ENCODE data around the gene SEMA3D.

DNA sequence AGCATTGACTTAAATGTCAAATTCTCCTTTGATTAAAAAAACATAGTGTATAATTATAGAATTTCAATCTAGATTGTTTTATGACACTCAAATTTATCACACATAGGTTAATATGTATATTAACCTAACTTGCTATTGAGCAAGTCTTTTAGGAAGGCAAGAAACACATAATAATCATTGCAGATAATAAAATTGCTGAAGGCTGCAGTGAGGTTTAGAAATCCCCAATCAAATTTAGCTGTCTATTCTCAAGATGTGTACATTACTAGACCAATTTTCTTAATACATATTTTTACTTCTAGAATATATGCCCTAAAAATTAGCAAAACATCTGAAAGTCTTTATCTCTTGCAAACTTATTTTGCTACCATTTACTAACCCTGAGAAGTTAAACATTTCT, 34.9 kb upstream of the SEMA3D start:
- TF ChIP-seq TAF1 (conservative IDR thresholded peaks at IDR 0.05) (no peak), RAD21 (IDR thresholded peaks at IDR 0.05) (no peak), JUND (IDR thresholded peaks at IDR 0.05) (no peak), RXRA (IDR thresholded peaks at IDR 0.05) (no peak), YY1 (IDR thresholded peaks at IDR 0.05) (no peak)
- TF ChIP-seq, protein P1, sequence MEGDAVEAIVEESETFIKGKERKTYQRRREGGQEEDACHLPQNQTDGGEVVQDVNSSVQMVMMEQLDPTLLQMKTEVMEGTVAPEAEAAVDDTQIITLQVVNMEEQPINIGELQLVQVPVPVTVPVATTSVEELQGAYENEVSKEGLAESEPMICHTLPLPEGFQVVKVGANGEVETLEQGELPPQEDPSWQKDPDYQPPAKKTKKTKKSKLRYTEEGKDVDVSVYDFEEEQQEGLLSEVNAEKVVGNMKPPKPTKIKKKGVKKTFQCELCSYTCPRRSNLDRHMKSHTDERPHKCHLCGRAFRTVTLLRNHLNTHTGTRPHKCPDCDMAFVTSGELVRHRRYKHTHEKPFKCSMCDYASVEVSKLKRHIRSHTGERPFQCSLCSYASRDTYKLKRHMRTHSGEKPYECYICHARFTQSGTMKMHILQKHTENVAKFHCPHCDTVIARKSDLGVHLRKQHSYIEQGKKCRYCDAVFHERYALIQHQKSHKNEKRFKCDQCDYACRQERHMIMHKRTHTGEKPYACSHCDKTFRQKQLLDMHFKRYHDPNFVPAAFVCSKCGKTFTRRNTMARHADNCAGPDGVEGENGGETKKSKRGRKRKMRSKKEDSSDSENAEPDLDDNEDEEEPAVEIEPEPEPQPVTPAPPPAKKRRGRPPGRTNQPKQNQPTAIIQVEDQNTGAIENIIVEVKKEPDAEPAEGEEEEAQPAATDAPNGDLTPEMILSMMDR (IDR thresholded peaks at IDR 0.05; ENCODE audit: low read depth, low read length, missing input control), result no peak
- TF ChIP-seq, protein P2, sequence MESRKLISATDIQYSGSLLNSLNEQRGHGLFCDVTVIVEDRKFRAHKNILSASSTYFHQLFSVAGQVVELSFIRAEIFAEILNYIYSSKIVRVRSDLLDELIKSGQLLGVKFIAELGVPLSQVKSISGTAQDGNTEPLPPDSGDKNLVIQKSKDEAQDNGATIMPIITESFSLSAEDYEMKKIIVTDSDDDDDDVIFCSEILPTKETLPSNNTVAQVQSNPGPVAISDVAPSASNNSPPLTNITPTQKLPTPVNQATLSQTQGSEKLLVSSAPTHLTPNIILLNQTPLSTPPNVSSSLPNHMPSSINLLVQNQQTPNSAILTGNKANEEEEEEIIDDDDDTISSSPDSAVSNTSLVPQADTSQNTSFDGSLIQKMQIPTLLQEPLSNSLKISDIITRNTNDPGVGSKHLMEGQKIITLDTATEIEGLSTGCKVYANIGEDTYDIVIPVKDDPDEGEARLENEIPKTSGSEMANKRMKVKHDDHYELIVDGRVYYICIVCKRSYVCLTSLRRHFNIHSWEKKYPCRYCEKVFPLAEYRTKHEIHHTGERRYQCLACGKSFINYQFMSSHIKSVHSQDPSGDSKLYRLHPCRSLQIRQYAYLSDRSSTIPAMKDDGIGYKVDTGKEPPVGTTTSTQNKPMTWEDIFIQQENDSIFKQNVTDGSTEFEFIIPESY (IDR thresholded peaks at IDR 0.05), result no peak
- TF ChIP-seq, protein P3, sequence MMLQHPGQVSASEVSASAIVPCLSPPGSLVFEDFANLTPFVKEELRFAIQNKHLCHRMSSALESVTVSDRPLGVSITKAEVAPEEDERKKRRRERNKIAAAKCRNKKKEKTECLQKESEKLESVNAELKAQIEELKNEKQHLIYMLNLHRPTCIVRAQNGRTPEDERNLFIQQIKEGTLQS (IDR thresholded peaks at IDR 0.05), result no peak

All from liver (tissue), 3 donors.